Mammary epithelial cell (primary cell): ENCODE measurements around the gene SRP68.

ENCODE experiments used
- EZH2 ChIP-seq: IDR thresholded peaks from 2 replicates; pipeline ENCODE4 v1.6.1; 2012; ENCODE audit warnings: low read length, inconsistent platforms, borderline replicate concordance
- TF ChIP-seq, protein P1 (sequence below), 2 donors: IDR thresholded peaks in 1 of 2; conservative IDR thresholded peaks in 1 of 2; 2 replicates each; pipeline ENCODE4 v1.5.1; 2011 to 2012; ENCODE audit warnings: inconsistent platforms in 2 of 2, low read length in 2 of 2, mild to moderate bottlenecking in 2 of 2, control low read depth in 1 of 2, low read depth in 1 of 2; ENCODE audit not compliant: insufficient read depth in 1 of 2; ENCODE audit errors: extremely low read depth in 1 of 2

DNA sequence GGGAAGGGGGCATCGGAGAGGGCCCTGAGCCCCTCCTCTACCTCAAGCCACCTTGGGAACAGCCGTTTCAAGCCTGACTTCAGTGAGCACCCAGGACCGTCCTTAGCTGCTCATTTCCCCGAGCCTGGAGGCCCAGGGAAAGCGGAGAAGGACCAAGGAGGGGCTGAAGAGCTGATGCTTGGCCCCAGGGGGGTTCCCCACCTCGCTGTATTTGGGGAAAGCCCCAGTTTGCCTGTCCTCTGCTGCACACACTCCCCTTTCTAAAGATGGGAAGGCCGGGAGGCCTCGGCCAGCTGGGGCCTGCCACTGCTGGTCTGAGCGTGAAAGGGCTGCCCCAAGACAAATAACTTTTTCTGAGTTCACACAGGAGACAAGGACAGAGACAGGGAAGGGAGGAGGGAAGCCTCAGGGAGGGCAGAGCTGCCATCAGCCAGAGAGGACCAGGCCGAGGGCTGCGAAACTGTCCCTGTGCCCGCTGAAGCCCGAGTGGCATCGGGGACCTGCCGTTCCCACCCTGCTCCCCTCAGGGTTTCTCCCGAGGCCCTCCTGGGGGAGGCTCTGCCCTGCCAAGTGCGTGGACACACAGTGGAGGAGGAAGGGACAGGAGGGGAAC lies 18.3 kb upstream of the SRP68 start:
- TF ChIP-seq, protein P1, sequence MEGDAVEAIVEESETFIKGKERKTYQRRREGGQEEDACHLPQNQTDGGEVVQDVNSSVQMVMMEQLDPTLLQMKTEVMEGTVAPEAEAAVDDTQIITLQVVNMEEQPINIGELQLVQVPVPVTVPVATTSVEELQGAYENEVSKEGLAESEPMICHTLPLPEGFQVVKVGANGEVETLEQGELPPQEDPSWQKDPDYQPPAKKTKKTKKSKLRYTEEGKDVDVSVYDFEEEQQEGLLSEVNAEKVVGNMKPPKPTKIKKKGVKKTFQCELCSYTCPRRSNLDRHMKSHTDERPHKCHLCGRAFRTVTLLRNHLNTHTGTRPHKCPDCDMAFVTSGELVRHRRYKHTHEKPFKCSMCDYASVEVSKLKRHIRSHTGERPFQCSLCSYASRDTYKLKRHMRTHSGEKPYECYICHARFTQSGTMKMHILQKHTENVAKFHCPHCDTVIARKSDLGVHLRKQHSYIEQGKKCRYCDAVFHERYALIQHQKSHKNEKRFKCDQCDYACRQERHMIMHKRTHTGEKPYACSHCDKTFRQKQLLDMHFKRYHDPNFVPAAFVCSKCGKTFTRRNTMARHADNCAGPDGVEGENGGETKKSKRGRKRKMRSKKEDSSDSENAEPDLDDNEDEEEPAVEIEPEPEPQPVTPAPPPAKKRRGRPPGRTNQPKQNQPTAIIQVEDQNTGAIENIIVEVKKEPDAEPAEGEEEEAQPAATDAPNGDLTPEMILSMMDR (conservative IDR thresholded peaks at IDR 0.05 in 1 of 2, IDR thresholded peaks at IDR 0.05 in 1 of 2; ENCODE audit: extremely low read depth in 1 of 2, insufficient read depth in 1 of 2, low read depth in 1 of 2, low read length in 2 of 2) = no peak
- no peak for TF ChIP-seq EZH2
